ENCODE measurements around the gene TOX3. TPM values are rescaled to one million over a fixed set of nuclear protein-coding genes. Genes with fewer than 3 reads are reported as not detected.

Gene TOX3
- total and polyA plus RNA-seq, 2 of the 8 experiments (the other 6 are each of a cell fraction or from before 2014, with no cell fraction given), result 16.7 to 31.2 TPM

DNA sequence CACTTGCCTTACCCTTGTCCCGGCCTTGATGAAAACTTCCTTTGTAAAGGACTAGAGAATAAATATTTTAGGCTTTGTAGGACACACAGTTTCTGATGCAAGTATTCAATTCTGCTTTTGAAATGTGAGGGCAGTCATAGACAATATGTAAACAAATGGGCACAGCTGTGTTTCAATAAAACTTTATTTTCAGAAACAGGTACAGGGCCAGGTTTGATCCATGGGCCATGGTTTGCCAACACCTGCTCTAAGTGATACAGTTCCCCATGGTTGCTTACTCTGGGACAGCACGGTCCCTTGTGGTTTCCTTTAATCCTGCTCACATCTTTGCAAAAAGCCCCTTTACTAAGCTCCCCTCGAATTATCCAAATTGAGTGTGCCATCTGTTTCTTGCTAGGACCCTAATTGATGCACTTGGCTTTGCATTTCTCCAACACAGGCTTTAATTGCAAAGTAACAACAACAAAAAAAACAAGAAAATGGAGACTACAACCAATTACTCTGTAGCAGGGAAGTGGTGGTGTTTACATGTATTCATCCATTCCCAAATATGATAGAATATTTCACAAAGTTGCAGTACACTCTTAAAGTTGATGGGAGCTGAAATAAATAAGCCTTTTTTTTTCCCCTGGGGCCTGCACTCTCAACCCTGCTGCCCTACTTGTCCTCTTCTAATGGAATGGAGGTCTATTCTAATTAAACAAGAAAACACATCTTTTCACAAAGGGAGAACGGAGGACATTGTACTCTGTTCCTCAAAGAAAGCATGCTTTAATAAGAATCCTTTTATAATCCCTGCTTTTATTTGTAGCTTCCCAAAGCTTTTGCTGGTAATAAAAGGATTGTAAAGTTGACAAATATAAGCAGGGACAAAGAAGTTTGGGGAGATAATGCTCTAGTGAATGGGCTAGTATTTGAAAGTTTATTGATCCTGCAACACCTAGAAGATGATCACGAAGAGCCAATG, 37.7 kb upstream of the TOX3 start (continued):
- TF ChIP-seq HDAC2 (IDR thresholded peaks at IDR 0.05; ENCODE audit: borderline replicate concordance in 1 of 2, low read depth in 2 of 2, low read length in 2 of 2) (no peak), MAFK (IDR thresholded peaks at IDR 0.05; ENCODE audit: low read depth, low read length) (no peak)

All from H1 (cell line).